GM18951 (cell line): ENCODE data around the gene GPHA2.
"Not testable (repeated sequence)": the region's sequence is repeated elsewhere in the genome, so short reads cannot be mapped to it uniquely, and the experiment has no call there.

ENCODE experiments used
- POLR2A ChIP-seq: IDR thresholded peaks from 4 replicates; pipeline ENCODE4 v1.6.1; 2011; ENCODE audit warnings: mild to moderate bottlenecking; ENCODE audit not compliant: insufficient read length, insufficient read depth; ENCODE audit errors: extremely low read depth
- in situ Hi-C: fragments of 300-500 bp; cut with MboI; formaldehyde crosslinking; loops from one replicate; pipeline ENCODE4 v1.12.0; 2022; ENCODE audit warnings: low sequenced_read_pairs, mixed read lengths, inconsistent platforms; ENCODE audit not compliant: unreplicated experiment

The GPHA2 gene, protein sequence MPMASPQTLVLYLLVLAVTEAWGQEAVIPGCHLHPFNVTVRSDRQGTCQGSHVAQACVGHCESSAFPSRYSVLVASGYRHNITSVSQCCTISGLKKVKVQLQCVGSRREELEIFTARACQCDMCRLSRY

GRCh38 chr11:64935359-64936081 is at the start of gene GPHA2:
Gene GPHA2 (minus strand): TSS chr11:64935893. CDS start chr11:64935460, 433 bp downstream.
- TF ChIP-seq POLR2A = no peak
- in situ Hi-C loops = no loop called here

DNA sequence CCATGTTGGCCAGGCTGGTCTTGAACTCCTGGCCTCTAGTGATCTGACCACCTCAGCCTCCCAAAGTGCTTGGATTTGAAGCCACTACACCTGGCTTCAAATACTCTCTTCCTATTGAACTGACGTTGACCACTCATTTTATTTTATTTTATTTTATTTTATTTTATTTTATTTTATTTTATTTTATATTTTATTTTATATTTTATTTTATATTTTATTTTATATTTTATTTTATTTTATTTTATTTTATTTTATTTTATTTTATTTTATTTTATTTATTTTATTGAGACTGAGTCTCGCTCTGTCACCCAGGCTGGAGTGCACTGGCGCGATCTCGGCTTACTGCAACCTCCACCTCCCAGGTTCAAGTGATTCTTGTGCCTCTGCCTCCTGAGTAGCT is 47.6 kb upstream of the GPHA2 start:
- in situ Hi-C loops = not testable (repeated sequence)

GRCh38 chr11:64976651-64977050 is 41.0 kb upstream of the GPHA2 start:
- in situ Hi-C loops = no loop called here
- TF ChIP-seq POLR2A = no peak

GRCh38 chr11:64974124-64974523 is 38.4 kb upstream of the GPHA2 start:
- in situ Hi-C loops = no loop called here
- TF ChIP-seq POLR2A = no peak

DNA sequence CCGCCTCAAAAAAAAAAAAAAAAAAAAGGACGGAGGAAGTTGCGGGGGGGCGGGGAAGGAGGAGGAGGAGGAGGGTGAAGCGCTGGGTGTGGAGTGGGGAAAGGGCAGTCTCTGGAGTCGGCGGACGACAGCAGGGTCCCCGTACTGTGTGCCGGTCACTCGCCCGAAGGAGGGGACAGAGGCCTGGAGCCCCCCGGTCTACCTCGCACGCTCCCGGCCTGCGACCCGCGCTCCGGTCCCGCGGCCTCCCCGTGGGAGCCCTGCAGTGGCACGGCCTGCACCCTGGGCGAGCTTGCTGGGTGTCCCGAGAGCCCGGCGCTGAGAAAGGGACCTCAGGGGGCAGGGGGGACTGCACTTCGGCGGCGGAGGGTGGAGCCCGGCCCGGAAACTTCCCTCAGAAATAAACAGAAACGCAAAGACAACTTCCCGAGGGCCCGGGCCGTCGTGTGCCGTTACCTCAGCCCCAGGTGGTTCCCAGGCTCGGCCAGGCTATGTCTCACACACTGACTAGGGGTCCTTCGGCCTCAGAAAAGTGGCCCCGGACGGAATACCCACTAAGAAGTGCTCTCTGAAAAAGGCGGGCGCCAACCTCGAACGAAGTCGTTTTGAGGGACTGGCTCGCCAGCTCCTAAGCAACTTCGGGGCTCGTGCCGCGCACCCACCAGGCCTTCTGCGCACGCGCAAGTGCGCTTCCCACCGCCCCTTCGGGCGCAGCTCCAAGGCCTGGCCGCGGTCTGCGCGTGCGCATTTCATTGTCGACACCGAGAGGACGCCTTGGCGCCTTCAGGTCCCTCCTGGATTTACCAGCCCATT is 35.9 kb upstream of the GPHA2 start, which contains the start of gene MAJIN:
MAJIN (minus strand) TSS at position 688 of the 813 bp plus-strand sequence. CDS start 12,703 bp downstream, outside the sequence.
- in situ Hi-C loops = no loop called here
- TF ChIP-seq POLR2A = no peak

DNA sequence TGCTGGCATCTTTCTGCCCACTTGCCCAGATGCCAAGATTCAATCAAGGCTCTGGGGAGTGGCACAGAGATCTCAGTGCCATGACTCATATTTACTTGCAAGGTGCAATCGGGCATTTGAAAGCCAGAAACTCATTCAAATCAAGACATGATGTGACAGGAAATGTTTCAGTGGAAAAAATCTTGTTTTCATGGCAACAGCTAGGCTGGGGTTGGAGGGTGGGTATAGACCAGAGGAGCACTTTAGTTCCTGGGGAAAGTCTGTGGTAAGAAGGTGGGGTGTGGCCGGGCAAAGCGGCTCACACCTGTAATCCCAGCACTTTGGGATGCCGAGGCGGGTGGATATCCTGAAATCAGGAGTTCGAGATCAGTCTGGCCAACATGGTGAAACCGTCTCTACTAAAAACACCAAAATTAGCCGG is 35.0 kb upstream of the GPHA2 start:
- in situ Hi-C loops = no loop called here
- no peak for TF ChIP-seq POLR2A

GRCh38 chr11:64969209-64969608 is 33.5 kb upstream of the GPHA2 start:
- in situ Hi-C loops = no loop called here
- no peak for TF ChIP-seq POLR2A

- no peak for TF ChIP-seq POLR2A
- in situ Hi-C loops = no loop called here
Observed at GRCh38 chr11:64967375-64967774, 31.7 kb upstream of the GPHA2 start.

DNA sequence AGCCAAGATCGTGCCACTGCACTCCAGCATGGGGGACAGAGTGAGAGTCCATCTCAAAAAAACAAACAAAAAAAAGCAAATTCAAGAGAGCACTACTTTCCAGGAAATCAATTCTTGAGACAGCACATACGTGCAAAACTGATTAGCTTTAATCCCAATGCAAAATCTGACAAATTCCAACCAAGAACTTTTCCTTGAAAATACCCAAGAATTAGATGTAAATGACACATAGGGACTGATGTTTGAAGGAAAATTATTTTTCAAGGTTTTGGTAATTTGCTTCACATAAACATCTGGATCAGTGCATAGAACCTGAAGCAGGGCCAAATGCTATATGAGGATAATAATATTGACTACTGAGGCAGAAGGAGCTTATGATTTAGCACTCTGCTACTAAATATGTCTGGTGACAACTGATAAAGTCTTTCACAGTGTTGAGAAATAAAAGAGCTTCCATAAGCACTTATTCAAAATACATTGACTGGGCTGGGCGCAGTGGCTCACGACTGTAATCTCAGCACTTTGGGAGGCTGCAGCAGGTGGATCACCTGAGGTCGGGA is 27.5 kb upstream of the GPHA2 start:
- in situ Hi-C loops = no loop called here
- TF ChIP-seq POLR2A = no peak

DNA sequence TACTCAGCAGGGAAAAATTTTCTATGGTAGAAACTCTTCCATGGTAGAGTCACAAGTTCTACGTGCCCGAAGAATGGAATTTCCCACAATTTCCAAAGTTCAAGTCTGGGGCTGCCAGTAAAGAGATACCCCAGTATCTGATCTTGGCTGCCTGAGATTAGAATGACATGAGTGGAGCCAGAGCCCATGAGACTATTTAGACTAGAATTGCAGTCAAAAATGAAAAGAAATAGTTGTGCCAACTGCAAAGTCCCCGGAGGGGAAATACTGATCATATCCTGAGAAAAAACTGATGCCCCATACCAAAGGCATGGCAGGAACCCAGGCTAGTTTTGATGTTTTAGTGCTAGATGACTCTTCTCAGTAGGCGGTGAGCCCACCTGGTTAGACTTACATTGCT is 25.0 kb upstream of the GPHA2 start:
- in situ Hi-C loops = no loop called here
- TF ChIP-seq POLR2A = no peak

- in situ Hi-C loops = no loop called here
- no peak for TF ChIP-seq POLR2A
Observed at GRCh38 chr11:64959498-64959897, 23.8 kb upstream of the GPHA2 start.

- no peak for TF ChIP-seq POLR2A
- in situ Hi-C loops = no loop called here
Observed at GRCh38 chr11:64954201-64954600, 18.5 kb upstream of the GPHA2 start.

- in situ Hi-C loops = no loop called here
- no peak for TF ChIP-seq POLR2A
Observed at GRCh38 chr11:64951529-64951928, 15.8 kb upstream of the GPHA2 start.

- no peak for TF ChIP-seq POLR2A
- in situ Hi-C loops = no loop called here
Observed at GRCh38 chr11:64947208-64947814, 11.6 kb upstream of the GPHA2 start.
